HepG2 (cell line): Measurements from ENCODE around the gene TTC22. TPM values are rescaled to one million over a fixed set of nuclear protein-coding genes. Genes with fewer than 3 reads are reported as not detected.

Experiments
- ATAC-seq: fragments of 200-7000 bp; cut with Tn5 transposase; 3 replicates; pipeline ENCODE4 v1.9.1; 2020; ENCODE audit warnings: mild to moderate bottlenecking, moderate library complexity
- BruUV-seq: library from RNA; stranded (reverse); fragments of 400-500 nt; replicated peaks from 2 replicates; lab custom pipeline; 2021; lab: Mats Ljungman, UMichigan
- CTCF ChIA-PET: fragments of 300-600 bp; formaldehyde crosslinking; extraction: SDS; loops from one replicate; lab custom pipeline; 2021; ENCODE audit warnings: low total read pairs, inconsistent platforms, low intra/inter-chr PET ratio; lab: Yijun Ruan, JAX
- POLR2A ChIA-PET: fragments of 350-600 bp; sonication (Branson Sonifier 250); formaldehyde crosslinking; loops from one replicate; lab custom pipeline; 2020; ENCODE audit warnings: antibody characterized with exemption, inconsistent platforms; lab: Yijun Ruan, JAX
- DNase-seq: peaks from one replicate; pipeline ENCODE4 v3.0.0-alpha.2; 2015; ENCODE audit warnings: low spot score
- FAIRE-seq: peaks from 3 replicates; lab custom pipeline; 2011; peaks lifted over from hg19 to GRCh38; lab: Jason Lieb, UNC
- H2AFZ ChIP-seq: one replicate; pipeline ENCODE4 v1.6.1; 2011; ENCODE audit warnings: low read length, inconsistent platforms
- H3K27ac ChIP-seq: fragments of 300-600 bp; 3 replicates; pipeline ENCODE4 v1.8.0; 2011; ENCODE audit warnings: mixed run types, mild to moderate bottlenecking, mixed read lengths, low read length, inconsistent platforms; ENCODE audit not compliant: insufficient read depth; ENCODE audit errors: extremely low read length
- H3K27me3 ChIP-seq, 2 experiments: fragments of 200-600 bp in 1 of 2; 2 replicates in 1 of 2; 3 replicates in 1 of 2; pipeline versions ENCODE4 v1.6.0 to v1.8.0; 2011; ENCODE audit warnings: low read length in 2 of 2, mild to moderate bottlenecking in 2 of 2, moderate library complexity in 2 of 2, inconsistent platforms in 1 of 2; ENCODE audit not compliant: insufficient read depth in 2 of 2, control insufficient read depth in 1 of 2
- H3K36me3 ChIP-seq, 2 experiments: fragments of 200-600 bp in 1 of 2; replicated peaks in 1 of 2; 2 replicates in 1 of 2; 3 replicates in 1 of 2; pipeline versions ENCODE4 v1.5.1 to v1.8.0; 2011; ENCODE audit warnings: low read length in 2 of 2, inconsistent platforms in 1 of 2; ENCODE audit not compliant: insufficient read depth in 2 of 2, control insufficient read depth in 1 of 2
- H3K4me1 ChIP-seq: 2 replicates; pipeline ENCODE4 v1.5.1; 2012; ENCODE audit warnings: low read length, inconsistent platforms; ENCODE audit not compliant: insufficient read depth
- H3K4me2 ChIP-seq: 2 replicates; pipeline ENCODE4 v1.6.0; 2011; ENCODE audit warnings: low read depth, low read length, inconsistent platforms
- H3K4me3 ChIP-seq, 3 experiments: fragments of 200-600 bp in 1 of 3; sonication (generic), shearing (Covaris generic) in 1 of 3; replicated peaks in 1 of 3; 2 replicates each; pipeline ENCODE4 v1.5.1; 2011 to 2016; ENCODE audit warnings: low read length in 3 of 3, inconsistent platforms in 2 of 3, low read depth in 2 of 3, mild to moderate bottlenecking in 2 of 3, control low read depth in 1 of 3, mixed read lengths in 1 of 3; ENCODE audit not compliant: insufficient read depth in 1 of 3
- H3K79me2 ChIP-seq: one replicate; pipeline ENCODE4 v1.6.1; 2011; ENCODE audit warnings: low read length, inconsistent platforms; ENCODE audit not compliant: insufficient read depth
- H3K9ac ChIP-seq: 2 replicates; pipeline ENCODE4 v1.6.0; 2011; ENCODE audit warnings: mild to moderate bottlenecking, low read depth, low read length, inconsistent platforms; ENCODE audit not compliant: insufficient read depth
- H3K9me3 ChIP-seq: 2 replicates; pipeline ENCODE4 v1.5.1; 2012; ENCODE audit warnings: mild to moderate bottlenecking, low read length
- H4K20me1 ChIP-seq: 2 replicates; pipeline ENCODE4 v1.6.0; 2011; ENCODE audit warnings: inconsistent platforms, mild to moderate bottlenecking, low read length, moderate library complexity; ENCODE audit not compliant: insufficient read depth
- KAT8 ChIP-seq: IDR thresholded peaks from 2 replicates; pipeline ENCODE4 v1.6.1; 2016; ENCODE audit warnings: missing genetic modification reagents, missing compliant biosample characterization
- MTF1 ChIP-seq: sonication (generic); formaldehyde crosslinking; IDR thresholded peaks from 2 replicates; pipeline ENCODE4 v1.5.0; 2020; ENCODE audit warnings: missing genetic modification reagents
- PHF21A ChIP-seq: sonication (generic); formaldehyde crosslinking; IDR thresholded peaks from 2 replicates; pipeline ENCODE4 v1.5.0; 2020; ENCODE audit warnings: mild to moderate bottlenecking, missing genetic modification reagents
- PITX1 ChIP-seq: sonication (generic); formaldehyde crosslinking; IDR thresholded peaks from 2 replicates; pipeline ENCODE4 v1.5.1; 2020; ENCODE audit warnings: mild to moderate bottlenecking, missing genetic modification reagents
- RARG ChIP-seq: sonication (generic); formaldehyde crosslinking; IDR thresholded peaks from 2 replicates; pipeline ENCODE4 v1.4.0; 2020; ENCODE audit warnings: low read depth, mild to moderate bottlenecking, missing genetic modification reagents
- TMF1 ChIP-seq: sonication (generic); formaldehyde crosslinking; IDR thresholded peaks from 2 replicates; pipeline ENCODE4 v1.8.1; 2022; ENCODE audit warnings: low read depth, missing genetic modification reagents
- ZNF326 ChIP-seq: sonication (generic); formaldehyde crosslinking; IDR thresholded peaks from 2 replicates; pipeline ENCODE4 v1.4.0; 2020; ENCODE audit warnings: missing genetic modification reagents, borderline replicate concordance
- ZNF431 ChIP-seq: sonication (generic); formaldehyde crosslinking; IDR thresholded peaks from 2 replicates; pipeline ENCODE4 v1.9.0; 2022; ENCODE audit warnings: missing genetic modification reagents, low read depth, mild to moderate bottlenecking, borderline replicate concordance
- ZNF788 ChIP-seq: sonication (generic); formaldehyde crosslinking; IDR thresholded peaks from 2 replicates; pipeline ENCODE4 v1.5.0; 2020; ENCODE audit warnings: mild to moderate bottlenecking, missing genetic modification reagents, borderline replicate concordance
- whole genome bisulfite sequencing: methylation state at CpG from one replicate; pipeline ENCODE4 v1.1.6; 2017; ENCODE audit warnings: low lambda C conversion rate; 5-methylcytosine and 5-hydroxymethylcytosine counted together
- in situ Hi-C: cut with HindIII; loops from 2 replicates; pipeline ENCODE4 v1.10.0; 2017; ENCODE audit warnings: low pct_unique_long_range_greater_than_20kb; ENCODE audit not compliant: extremely low pct_ligation_motif_present
- intact Hi-C: fragments of 100-400 bp; cut with micrococcal nuclease; formaldehyde crosslinking; loops from one replicate; pipeline ENCODE4 v1.10.0; 2022; ENCODE audit not compliant: unreplicated experiment
- polyA plus RNA-seq, 8 experiments: library from polyadenylated mRNA; depleted of rRNA in 3 of 8; stranded (reverse) in 7 of 8; unstranded in 1 of 8; fragments of >200 nt; fragmentation: Illumina TruSeq in 4 of 8; extraction: Trizol in 4 of 8; gene quantifications; 2 replicates each; pipeline versions ENCODE4 v1.2.1 to v1.2.3, GENCODE V29; 2011 to 2016; ENCODE audit warnings: low read depth in 4 of 8, missing spikeins in 1 of 8, mixed read lengths in 1 of 8; ENCODE audit not compliant: insufficient read depth in 1 of 8
- total RNA-seq, 5 experiments: library from RNA; depleted of rRNA; stranded (reverse); fragments of >200 nt; fragmentation: Illumina TruSeq; extraction: Trizol; gene quantifications; 2 replicates each; pipeline ENCODE4 v1.2.3, GENCODE V29; 2016; ENCODE audit warnings: low read depth in 1 of 5
- TF ChIP-seq, protein P1 (sequence below): sonication (generic); formaldehyde crosslinking; IDR thresholded peaks from 2 replicates; pipeline ENCODE4 v1.5.1; 2020; ENCODE audit warnings: mild to moderate bottlenecking, moderate library complexity, missing genetic modification reagents
- TF ChIP-seq, protein P2 (sequence below): fragments of 450-650 bp; IDR thresholded peaks from 2 replicates; pipeline ENCODE4 v1.6.1; 2016
- TF ChIP-seq, protein P3 (sequence below): sonication (generic); formaldehyde crosslinking; IDR thresholded peaks from 2 replicates; pipeline ENCODE4 v1.4.0; 2020; ENCODE audit warnings: missing genetic modification reagents
- TF ChIP-seq, protein P4 (sequence below), 2 experiments: fragments of 450-650 bp in 1 of 2; sonication (generic) in 1 of 2; formaldehyde crosslinking; IDR thresholded peaks; 2 replicates each; pipeline versions ENCODE4 v1.5.0 to v1.8.0; 2020 to 2022; ENCODE audit warnings: mild to moderate bottlenecking in 1 of 2, missing genetic modification reagents in 1 of 2

Gene TTC22
- total and polyA plus RNA-seq, 2 of the 13 experiments (the other 11 are each of a cell fraction or from before 2014, with no cell fraction given): not detected

- DNase-seq: no peak
- peaks cover 21% of the 10 kb centered on the region for H3K4me1 ChIP-seq
- H3K27ac ChIP-seq: no peak overlapping the region
- no peak for ATAC-seq
- H3K9ac ChIP-seq: no peak overlapping the region
- no peaks in the 10 kb centered on the region for H4K20me1 ChIP-seq
- H3K36me3 ChIP-seq: no peaks in the 10 kb centered on the region
- ChIA-PET CTCF (no interaction called here), POLR2A (no interaction called here)
- BruUV-seq: no TSS peak
- 68% methylated on average over 8 of the region's 8 CpGs for WGBS
- H3K9me3 ChIP-seq: no peaks in the 10 kb centered on the region
- peaks cover 0 to 23% of the 10 kb centered on the region in 2 experiments; a peak in 4 of 5 replicates for H3K27me3 ChIP-seq
- in situ Hi-C loops: no loop called here
- H3K79me2 ChIP-seq: no peaks in the 10 kb centered on the region
- intact Hi-C loops: no loop called here
- H3K4me3 ChIP-seq: no peak overlapping the region
- no peak for FAIRE-seq
- no peak overlapping the region for H2AFZ ChIP-seq
- TF ChIP-seq TMF1 (CRISPR knock-in tag) (no peak), RARG (CRISPR knock-in tag) (no peak), PITX1 (no peak), PHF21A (CRISPR knock-in tag) (no peak), ZNF431 (CRISPR knock-in tag) (no peak), MTF1 (CRISPR knock-in tag) (no peak), ZNF326 (CRISPR knock-in tag) (no peak), KAT8 (CRISPR knock-in tag) (no peak), ZNF788 (no peak)
- TF ChIP-seq, protein P1, sequence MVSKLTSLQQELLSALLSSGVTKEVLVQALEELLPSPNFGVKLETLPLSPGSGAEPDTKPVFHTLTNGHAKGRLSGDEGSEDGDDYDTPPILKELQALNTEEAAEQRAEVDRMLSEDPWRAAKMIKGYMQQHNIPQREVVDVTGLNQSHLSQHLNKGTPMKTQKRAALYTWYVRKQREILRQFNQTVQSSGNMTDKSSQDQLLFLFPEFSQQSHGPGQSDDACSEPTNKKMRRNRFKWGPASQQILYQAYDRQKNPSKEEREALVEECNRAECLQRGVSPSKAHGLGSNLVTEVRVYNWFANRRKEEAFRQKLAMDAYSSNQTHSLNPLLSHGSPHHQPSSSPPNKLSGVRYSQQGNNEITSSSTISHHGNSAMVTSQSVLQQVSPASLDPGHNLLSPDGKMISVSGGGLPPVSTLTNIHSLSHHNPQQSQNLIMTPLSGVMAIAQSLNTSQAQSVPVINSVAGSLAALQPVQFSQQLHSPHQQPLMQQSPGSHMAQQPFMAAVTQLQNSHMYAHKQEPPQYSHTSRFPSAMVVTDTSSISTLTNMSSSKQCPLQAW (CRISPR knock-in tag): no peak
- TF ChIP-seq, protein P2, sequence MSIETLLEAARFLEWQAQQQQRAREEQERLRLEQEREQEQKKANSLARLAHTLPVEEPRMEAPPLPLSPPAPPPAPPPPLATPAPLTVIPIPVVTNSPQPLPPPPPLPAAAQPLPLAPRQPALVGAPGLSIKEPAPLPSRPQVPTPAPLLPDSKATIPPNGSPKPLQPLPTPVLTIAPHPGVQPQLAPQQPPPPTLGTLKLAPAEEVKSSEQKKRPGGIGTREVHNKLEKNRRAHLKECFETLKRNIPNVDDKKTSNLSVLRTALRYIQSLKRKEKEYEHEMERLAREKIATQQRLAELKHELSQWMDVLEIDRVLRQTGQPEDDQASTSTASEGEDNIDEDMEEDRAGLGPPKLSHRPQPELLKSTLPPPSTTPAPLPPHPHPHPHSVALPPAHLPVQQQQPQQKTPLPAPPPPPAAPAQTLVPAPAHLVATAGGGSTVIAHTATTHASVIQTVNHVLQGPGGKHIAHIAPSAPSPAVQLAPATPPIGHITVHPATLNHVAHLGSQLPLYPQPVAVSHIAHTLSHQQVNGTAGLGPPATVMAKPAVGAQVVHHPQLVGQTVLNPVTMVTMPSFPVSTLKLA: no peak
- TF ChIP-seq, protein P3, sequence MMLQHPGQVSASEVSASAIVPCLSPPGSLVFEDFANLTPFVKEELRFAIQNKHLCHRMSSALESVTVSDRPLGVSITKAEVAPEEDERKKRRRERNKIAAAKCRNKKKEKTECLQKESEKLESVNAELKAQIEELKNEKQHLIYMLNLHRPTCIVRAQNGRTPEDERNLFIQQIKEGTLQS: no peak
- TF ChIP-seq, protein P4, sequence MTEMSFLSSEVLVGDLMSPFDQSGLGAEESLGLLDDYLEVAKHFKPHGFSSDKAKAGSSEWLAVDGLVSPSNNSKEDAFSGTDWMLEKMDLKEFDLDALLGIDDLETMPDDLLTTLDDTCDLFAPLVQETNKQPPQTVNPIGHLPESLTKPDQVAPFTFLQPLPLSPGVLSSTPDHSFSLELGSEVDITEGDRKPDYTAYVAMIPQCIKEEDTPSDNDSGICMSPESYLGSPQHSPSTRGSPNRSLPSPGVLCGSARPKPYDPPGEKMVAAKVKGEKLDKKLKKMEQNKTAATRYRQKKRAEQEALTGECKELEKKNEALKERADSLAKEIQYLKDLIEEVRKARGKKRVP (CRISPR knock-in tag; IDR thresholded peaks at IDR 0.05): no peak
- TF ChIP-seq, all 625 proteins: peak for 0
- H3K4me2 ChIP-seq: no peak overlapping the region
Observed at GRCh38 chr1:54836594-54836993, 35.5 kb upstream of the TTC22 start.
